ENCODE measurements around the gene RPH3AL. TPM values are rescaled to one million over a fixed set of nuclear protein-coding genes. Genes with fewer than 3 reads are reported as not detected.

RPH3AL gene
- total RNA-seq, 4 donors from 2014 or later, result 9.6 to 62.4 (median 41.9) TPM

- peaks cover 0 to 7% (median 0%) of the 10 kb centered on the region in 4 donors for H3K4me1 ChIP-seq
These were observed 45.9 kb downstream of the RPH3AL start for GRCh38 chr17:306536-307294.

GRCh38 chr17:306116-306515 lies 46.5 kb downstream of the RPH3AL start:
- Histone ChIP-seq H3K9me3 (no peaks in the 10 kb centered on the region), H3K36me3 (no peaks in the 10 kb centered on the region), H3K27ac (no peak overlapping the region), H3K27me3 (peaks cover 0 to 4% of the 10 kb centered on the region in 2 donors), H3K4me1 (peaks cover 0 to 7% (median 0%) of the 10 kb centered on the region in 4 donors), H3K4me3 (no peak overlapping the region)
- TF ChIP-seq POLR2A (IDR thresholded peaks at IDR 0.05) (no peak), EP300 (IDR thresholded peaks at IDR 0.05) (no peak)
- no peak for DNase-seq (ENCODE audit: low spot score in 2 of 2)
- 93 to 94% methylated on average over 11 to 16 of the region's 16 CpGs for WGBS, 2 donors

More at GRCh38 chr17:306536-307294, 45.9 kb downstream of the RPH3AL start:
- no peak for TF ChIP-seq POLR2A (IDR thresholded peaks at IDR 0.05)
- TF ChIP-seq, protein P1, sequence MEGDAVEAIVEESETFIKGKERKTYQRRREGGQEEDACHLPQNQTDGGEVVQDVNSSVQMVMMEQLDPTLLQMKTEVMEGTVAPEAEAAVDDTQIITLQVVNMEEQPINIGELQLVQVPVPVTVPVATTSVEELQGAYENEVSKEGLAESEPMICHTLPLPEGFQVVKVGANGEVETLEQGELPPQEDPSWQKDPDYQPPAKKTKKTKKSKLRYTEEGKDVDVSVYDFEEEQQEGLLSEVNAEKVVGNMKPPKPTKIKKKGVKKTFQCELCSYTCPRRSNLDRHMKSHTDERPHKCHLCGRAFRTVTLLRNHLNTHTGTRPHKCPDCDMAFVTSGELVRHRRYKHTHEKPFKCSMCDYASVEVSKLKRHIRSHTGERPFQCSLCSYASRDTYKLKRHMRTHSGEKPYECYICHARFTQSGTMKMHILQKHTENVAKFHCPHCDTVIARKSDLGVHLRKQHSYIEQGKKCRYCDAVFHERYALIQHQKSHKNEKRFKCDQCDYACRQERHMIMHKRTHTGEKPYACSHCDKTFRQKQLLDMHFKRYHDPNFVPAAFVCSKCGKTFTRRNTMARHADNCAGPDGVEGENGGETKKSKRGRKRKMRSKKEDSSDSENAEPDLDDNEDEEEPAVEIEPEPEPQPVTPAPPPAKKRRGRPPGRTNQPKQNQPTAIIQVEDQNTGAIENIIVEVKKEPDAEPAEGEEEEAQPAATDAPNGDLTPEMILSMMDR (IDR thresholded peaks at IDR 0.05), result no peak
- no peak for TF ChIP-seq EP300 (IDR thresholded peaks at IDR 0.05)
- no peak overlapping the region for H3K4me3 ChIP-seq
- 84 to 91% methylated on average over 20 to 25 of the region's 26 CpGs for whole genome bisulfite sequencing, 2 donors
- H3K36me3 ChIP-seq, result no peaks in the 10 kb centered on the region
- H3K27ac ChIP-seq, result no peak overlapping the region
- DNase-seq (ENCODE audit: low spot score in 2 of 2), result no peak
- peaks cover 0 to 4% of the 10 kb centered on the region in 2 donors for H3K27me3 ChIP-seq
- no peaks in the 10 kb centered on the region for H3K9me3 ChIP-seq

DNA sequence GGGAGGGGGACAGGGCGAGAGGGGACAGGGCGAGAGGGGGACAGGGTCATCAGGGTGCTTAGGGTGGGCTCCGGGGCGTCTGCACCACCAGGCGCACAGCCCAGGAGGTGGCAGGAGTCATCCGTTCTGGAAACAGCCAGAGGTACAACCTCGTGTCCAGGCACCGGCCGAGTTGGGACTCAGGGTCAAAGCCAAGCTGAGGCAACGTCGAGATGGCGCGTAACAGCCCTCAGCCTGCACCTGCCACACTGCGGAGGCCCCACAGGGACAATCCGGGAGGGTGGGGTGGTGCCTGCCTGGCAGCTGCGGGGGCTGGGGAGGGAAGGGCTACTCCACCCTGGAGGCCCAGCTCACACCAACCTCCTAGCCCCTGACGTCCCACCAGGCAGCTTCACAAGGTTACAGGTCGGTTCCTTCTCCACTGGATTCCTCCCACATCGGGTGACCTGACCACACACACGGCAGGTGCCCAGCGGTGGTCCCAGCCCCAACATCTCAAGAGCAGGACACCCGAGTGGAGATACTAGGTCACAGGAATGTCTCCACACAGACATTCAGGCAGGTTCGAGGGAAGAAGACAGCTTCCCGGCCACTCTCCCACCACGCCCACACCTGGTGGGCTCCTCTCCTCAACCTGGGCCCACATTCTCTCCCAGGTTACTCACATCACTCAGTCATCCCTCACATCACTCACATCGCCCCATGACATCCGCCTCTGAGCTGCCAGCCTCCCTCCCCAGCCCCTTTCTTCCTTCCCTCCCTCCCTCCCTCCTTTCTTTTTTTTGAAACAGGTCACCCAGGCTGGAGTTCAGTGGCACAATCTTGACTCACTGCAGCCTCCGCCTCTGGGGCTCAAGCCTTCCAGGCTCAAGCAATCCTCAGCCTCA lies 47.3 kb downstream of the RPH3AL start:
- Histone ChIP-seq H3K4me1 (peaks cover 0 to 7% (median 0%) of the 10 kb centered on the region in 4 donors), H3K9me3 (no peaks in the 10 kb centered on the region), H3K36me3 (no peaks in the 10 kb centered on the region), H3K27ac (no peak overlapping the region), H3K27me3 (peaks cover 0 to 4% of the 10 kb centered on the region in 2 donors), H3K4me3 (no peak overlapping the region)
- WGBS, 2 donors, result 54 to 59% methylated on average over 23 to 27 of the region's 28 CpGs
- TF ChIP-seq EP300 (IDR thresholded peaks at IDR 0.05) (no peak), POLR2A (IDR thresholded peaks at IDR 0.05) (no peak)
- TF ChIP-seq, protein P1 (IDR thresholded peaks at IDR 0.05), result no peak
- DNase-seq (ENCODE audit: low spot score in 2 of 2), result no peak

GRCh38 chr17:304461-304860 lies 48.1 kb downstream of the RPH3AL start:
- no peaks in the 10 kb centered on the region for H3K36me3 ChIP-seq
- no peak for DNase-seq (ENCODE audit: low spot score in 2 of 2)
- H3K9me3 ChIP-seq, result no peaks in the 10 kb centered on the region
- peaks cover 0 to under 1% of the 10 kb centered on the region in 2 donors for H3K27me3 ChIP-seq
- TF ChIP-seq, protein P1 (IDR thresholded peaks at IDR 0.05), result no peak
- WGBS, 2 donors, result 17 to 34% methylated on average over 10 of the region's 10 CpGs
- H3K27ac ChIP-seq, result peak overlapping the region in 1 of 4 donors; percentile 41
- no peak overlapping the region for H3K4me3 ChIP-seq
- H3K4me1 ChIP-seq, result peaks cover 0 to 9% (median 0%) of the 10 kb centered on the region in 4 donors

GRCh38 chr17:303168-303567 lies 49.4 kb downstream of the RPH3AL start:
- no peak overlapping the region for H3K4me3 ChIP-seq
- no peak for DNase-seq (ENCODE audit: low spot score in 2 of 2)
- TF ChIP-seq POLR2A (IDR thresholded peaks at IDR 0.05) (no peak), EP300 (IDR thresholded peaks at IDR 0.05) (no peak)
- TF ChIP-seq, protein P1 (IDR thresholded peaks at IDR 0.05), result no peak
- 86 to 90% methylated on average over 9 of the region's 9 CpGs for whole genome bisulfite sequencing, 2 donors
- no peaks in the 10 kb centered on the region for H3K27me3 ChIP-seq
- H3K27ac ChIP-seq, result no peak overlapping the region
- H3K4me1 ChIP-seq, result peaks cover 0 to 17% (median 0%) of the 10 kb centered on the region in 4 donors
- no peaks in the 10 kb centered on the region for H3K36me3 ChIP-seq
- no peaks in the 10 kb centered on the region for H3K9me3 ChIP-seq

Measured in tibial nerve (tissue), 4 donors.